GDM1 (cell line): ENCODE data around the gene DMXL1.
"Not testable (repeated sequence)": the region's sequence is repeated elsewhere in the genome, so short reads cannot be mapped to it uniquely, and the experiment has no call there.

Experiments used
- DNase-seq: peaks from one replicate; lab custom pipeline; 2025; lab: John Stamatoyannopoulos, UW

Gene DMXL1

DNA sequence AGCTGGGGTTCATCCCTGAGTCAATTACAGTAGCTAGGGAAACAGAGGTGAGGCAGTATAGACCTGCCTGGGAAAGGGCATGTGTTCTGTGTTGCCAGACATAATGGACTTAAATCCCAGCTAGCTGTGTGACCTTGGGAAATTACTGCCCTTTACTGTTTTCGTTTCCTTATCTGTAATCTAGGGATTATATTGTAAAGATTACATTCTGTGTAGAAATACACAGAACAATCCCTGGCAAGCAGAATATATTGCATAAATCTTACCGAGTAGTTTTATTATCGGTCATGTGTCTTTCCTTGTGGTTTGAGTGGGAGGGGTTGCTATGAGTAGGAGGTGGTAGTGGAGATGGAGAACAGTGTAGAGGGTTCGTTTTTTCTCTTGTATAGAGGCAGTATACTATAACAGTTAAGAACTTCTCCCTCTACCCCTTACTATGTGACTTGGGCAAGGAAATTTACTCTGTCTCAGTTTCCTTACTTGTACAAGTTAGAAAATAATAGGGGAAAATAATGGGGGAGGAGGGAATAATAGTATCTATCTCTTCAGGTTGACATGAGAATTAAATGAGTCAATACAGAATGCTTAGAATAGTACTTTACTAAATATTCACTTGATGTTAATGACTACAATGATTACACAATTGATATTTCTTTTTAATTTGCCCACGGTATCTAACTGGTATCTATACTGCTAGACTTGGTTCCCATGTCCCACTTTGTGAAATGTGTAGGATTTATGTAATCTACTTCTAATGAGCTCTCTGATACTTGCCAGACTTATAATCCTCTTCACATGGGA lies 7.1 kb upstream of the DMXL1 start:
- no peak for DNase-seq

- no peak for DNase-seq
Measured at GRCh38 chr5:119067450-119067849, 3.4 kb upstream of the DMXL1 start.

DNA sequence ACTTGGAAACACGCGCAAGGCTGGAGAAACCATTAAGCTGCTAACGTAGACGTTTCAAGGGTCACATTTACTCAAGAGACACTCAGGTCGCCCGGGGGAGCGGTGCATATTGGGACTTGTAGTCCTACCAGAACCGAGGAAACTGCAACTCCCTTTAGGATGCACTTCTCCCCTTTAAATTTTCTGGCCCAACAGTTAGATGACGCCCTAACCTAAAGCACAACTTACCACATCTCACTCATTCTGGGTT lies 384 bp upstream of the DMXL1 start:
- DNase-seq, result no peak

GRCh38 chr5:119071561-119071995 lies 691 bp downstream of the DMXL1 start:
- DNase-seq, result no peak

GRCh38 chr5:119072496-119072895 lies 1.6 kb downstream of the DMXL1 start:
- no peak for DNase-seq

DNA sequence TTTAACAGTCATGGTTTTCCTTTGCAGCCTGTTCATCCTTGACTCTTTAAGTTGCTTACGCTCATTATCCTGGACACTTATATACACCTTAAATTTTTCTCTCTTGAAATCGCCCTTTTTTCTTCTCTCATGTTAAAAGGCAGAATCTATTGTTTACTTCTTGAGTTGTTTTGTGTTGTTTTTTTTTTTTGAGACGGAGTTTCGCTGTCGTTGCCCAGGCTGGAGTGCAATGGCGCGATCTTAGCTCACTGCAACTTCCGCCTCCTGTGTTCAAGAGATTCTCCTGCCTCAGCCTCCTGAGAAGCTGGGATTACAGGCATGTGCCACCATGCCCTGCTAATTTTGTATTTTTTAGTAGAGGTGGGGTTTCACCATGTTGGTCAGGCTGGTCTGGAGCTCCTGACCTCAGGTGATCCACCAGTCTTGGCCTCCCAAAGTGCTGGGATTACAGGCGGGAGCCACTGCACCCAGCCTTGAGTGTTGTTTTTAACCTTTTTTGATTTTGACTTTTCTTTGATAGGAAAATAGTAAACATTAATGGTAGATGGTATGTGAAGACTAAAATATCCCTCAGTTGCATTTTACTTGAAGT lies 3.0 kb downstream of the DMXL1 start:
- DNase-seq, result not testable (repeated sequence)

- no peak for DNase-seq
Measured at GRCh38 chr5:119074419-119074818, 3.5 kb downstream of the DMXL1 start.

DNA sequence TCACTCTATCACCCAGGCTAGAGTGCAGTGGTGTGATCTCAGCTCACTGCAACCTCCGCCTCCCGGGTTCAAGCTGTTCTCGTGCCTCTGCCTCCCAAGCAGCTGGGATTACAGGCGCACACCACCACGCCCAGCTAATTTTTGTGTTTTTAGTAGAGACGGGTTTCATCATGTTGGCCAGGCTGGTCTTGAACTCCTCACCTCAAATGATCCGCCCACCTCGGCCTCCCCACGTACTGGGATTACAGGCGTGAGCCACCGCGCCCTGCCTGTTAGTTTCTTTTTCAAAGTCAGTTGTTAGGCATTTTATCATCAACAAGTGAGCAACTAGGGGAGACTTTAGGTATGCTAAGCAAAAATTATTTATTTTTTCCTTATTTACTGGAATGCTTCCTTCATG lies 4.4 kb downstream of the DMXL1 start:
- not testable (repeated sequence) for DNase-seq

DNA sequence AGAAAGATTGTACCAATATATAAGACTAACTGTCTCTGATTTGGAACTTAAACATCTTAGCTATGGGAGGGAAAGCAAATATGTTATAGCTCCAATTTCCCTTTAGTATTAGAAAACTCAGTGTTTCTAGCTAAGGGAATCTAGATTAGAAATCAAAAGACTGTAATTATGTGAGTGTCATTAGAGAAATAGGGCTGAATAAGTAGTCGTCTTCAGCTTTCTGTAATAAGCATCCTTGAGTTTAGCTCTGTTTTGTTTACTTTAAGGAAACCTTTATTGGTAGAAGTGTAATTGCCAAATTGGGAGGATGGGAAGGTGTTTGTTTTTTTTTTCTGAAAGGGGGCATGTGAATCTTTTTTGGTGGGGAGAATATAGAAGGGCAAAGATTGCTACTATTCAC lies 5.2 kb downstream of the DMXL1 start:
- DNase-seq, result no peak

- DNase-seq, result no peak
Measured at GRCh38 chr5:119077444-119077843, 6.6 kb downstream of the DMXL1 start.

GRCh38 chr5:119078071-119078846 lies 7.4 kb downstream of the DMXL1 start:
- no peak for DNase-seq

DNA sequence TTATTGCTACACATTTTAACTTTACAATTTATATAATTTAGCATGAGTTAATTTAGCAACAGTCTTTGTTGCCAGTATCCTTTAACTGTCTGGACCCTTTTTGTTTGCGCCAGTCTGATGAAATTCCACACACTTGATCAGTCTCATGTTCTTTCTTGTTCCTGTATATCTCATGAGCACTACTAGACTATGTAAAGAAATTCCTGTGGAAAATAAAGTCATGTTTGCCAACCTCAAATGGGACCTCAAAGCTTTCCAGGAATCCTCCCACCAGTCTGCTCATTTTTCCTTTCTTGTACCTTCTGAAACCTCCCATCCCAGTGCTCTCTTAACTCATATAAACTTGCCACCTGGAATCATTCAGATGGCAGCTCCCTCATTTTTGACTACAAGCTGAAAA lies 8.0 kb downstream of the DMXL1 start:
- no peak for DNase-seq

- DNase-seq, result no peak
Measured at GRCh38 chr5:119079318-119079921, 8.5 kb downstream of the DMXL1 start.

DNA sequence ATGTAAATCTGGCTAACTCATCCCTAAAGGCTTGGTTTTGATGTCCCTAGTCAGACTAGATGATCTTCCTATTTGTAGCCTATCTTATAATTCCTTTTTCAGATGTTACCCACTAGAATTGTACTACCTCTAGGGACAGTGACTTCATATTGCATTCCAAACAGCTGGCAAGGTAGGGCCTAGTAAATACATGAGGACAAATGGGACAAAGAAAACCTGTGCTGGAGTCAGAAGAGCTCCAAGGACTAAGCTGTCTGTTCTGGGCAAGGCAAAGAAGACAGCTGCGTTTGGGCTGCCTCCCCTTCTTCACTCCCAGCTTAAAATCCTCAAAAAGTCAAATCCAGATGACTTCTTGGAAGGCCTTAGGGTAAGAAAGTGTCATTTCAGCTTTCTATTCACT lies 10.0 kb downstream of the DMXL1 start:
- DNase-seq, result no peak

- no peak for DNase-seq
Measured at GRCh38 chr5:119082691-119083090, 11.8 kb downstream of the DMXL1 start.

- DNase-seq, result no peak
Measured at GRCh38 chr5:119083679-119084078, 12.8 kb downstream of the DMXL1 start.

GRCh38 chr5:119088438-119088837 lies 17.6 kb downstream of the DMXL1 start:
- no peak for DNase-seq

GRCh38 chr5:119095611-119096010 lies 24.7 kb downstream of the DMXL1 start:
- DNase-seq, result no peak

DNA sequence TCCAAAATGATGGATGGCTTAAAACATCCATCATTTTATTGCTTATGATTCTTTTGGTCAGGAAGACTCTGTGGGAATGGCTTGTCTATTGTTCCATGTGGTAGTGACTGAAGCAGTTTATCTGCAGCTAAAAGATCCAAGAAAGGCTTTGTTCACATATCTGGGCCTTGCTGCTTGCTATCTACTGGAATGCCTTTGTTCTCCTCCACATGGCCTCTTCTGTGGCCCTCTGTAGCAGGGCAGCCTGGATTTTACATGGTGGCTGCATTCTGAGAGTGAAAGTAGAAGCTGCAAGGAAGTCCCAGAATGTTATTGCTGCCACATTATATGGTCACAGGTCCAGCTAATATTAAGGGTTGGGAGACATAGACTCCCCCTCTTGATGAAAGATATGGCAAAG lies 35.1 kb downstream of the DMXL1 start:
- DNase-seq, result no peak

- DNase-seq, result no peak
Measured at GRCh38 chr5:119112151-119112550, 41.3 kb downstream of the DMXL1 start.

DNA sequence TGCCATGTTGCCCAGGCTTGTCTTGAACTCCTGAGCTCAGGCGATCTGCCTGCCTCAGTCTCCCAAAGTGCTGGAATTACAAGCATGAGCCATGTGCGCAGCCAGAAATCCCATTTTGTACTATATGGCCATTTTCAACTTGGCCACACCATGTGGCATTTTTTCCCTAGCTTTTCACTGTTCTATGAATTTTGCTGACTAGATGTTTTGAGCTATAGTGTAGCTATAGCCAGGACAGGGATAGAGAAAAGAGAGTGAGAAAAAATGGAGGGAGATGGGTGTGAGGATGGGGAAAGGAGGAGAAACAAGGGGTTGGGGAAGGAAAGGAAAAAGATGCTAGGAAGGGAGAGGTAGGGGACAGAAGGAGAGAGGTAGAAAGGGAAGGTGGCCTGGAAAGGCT lies 46.4 kb downstream of the DMXL1 start:
- DNase-seq, result no peak

GRCh38 chr5:119118000-119118399 lies 47.1 kb downstream of the DMXL1 start:
- no peak for DNase-seq

GRCh38 chr5:119120893-119121292 lies 50.0 kb downstream of the DMXL1 start:
- DNase-seq, result no peak
